NOMO-1 treated with dmso at 0.1 percent for 144 hours (cell line): ENCODE data around the gene ARSK.
A peak's percentile ranks its signal among the peaks of the same experiment; 100 is the strongest.

Experiments used
- DNase-seq: peaks from one replicate; lab custom pipeline; 2025; ENCODE audit not compliant: unreplicated experiment; lab: John Stamatoyannopoulos, UW

Gene ARSK

GRCh38 chr5:95554647-95555548 lies at the start of gene ARSK, which contains the start of gene SKIC3:
TSS of gene ARSK (plus strand) at chr5:95555101. CDS start at chr5:95555279, 178 bp downstream.
TSS of gene SKIC3 (minus strand) at chr5:95554977. CDS start at chr5:95547150, 7,827 bp downstream.
- peak; percentile 95 for DNase-seq

GRCh38 chr5:95508550-95508949 lies 46.4 kb upstream of the ARSK start:
- DNase-seq = no peak

- no peak for DNase-seq
Observed at GRCh38 chr5:95511606-95512005, 43.3 kb upstream of the ARSK start.

GRCh38 chr5:95518417-95518816 lies 36.5 kb upstream of the ARSK start:
- no peak for DNase-seq

GRCh38 chr5:95519151-95519550 lies 35.8 kb upstream of the ARSK start:
- DNase-seq = no peak

- no peak for DNase-seq
Observed at GRCh38 chr5:95519681-95520080, 35.2 kb upstream of the ARSK start.

GRCh38 chr5:95520206-95520605 lies 34.7 kb upstream of the ARSK start:
- DNase-seq = no peak

GRCh38 chr5:95524423-95524822 lies 30.5 kb upstream of the ARSK start:
- no peak for DNase-seq

- no peak for DNase-seq
Observed at GRCh38 chr5:95526871-95527270, 28.0 kb upstream of the ARSK start.

GRCh38 chr5:95528565-95528964 lies 26.3 kb upstream of the ARSK start:
- DNase-seq = no peak

GRCh38 chr5:95530416-95530815 lies 24.5 kb upstream of the ARSK start:
- no peak for DNase-seq

GRCh38 chr5:95531491-95531890 lies 23.4 kb upstream of the ARSK start:
- DNase-seq = no peak

GRCh38 chr5:95532415-95532814 lies 22.5 kb upstream of the ARSK start:
- no peak for DNase-seq

GRCh38 chr5:95533106-95533505 lies 21.8 kb upstream of the ARSK start:
- DNase-seq = no peak

- no peak for DNase-seq
Observed at GRCh38 chr5:95533761-95534160, 21.1 kb upstream of the ARSK start.

- DNase-seq = no peak
Observed at GRCh38 chr5:95537501-95537900, 17.4 kb upstream of the ARSK start.

- no peak for DNase-seq
Observed at GRCh38 chr5:95543017-95543705, 11.7 kb upstream of the ARSK start.

- no peak for DNase-seq
Observed at GRCh38 chr5:95549030-95549429, 5.9 kb upstream of the ARSK start.

GRCh38 chr5:95554331-95554646 lies 612 bp upstream of the ARSK start:
- peak; percentile 76 for DNase-seq

GRCh38 chr5:95555553-95555952 lies 652 bp downstream of the ARSK start:
- no peak for DNase-seq

GRCh38 chr5:95557841-95558240 lies 2.9 kb downstream of the ARSK start:
- DNase-seq = no peak

GRCh38 chr5:95562282-95562681 lies 7.4 kb downstream of the ARSK start:
- DNase-seq = no peak
